ENCODE results near the gene BTAF1.

The BTAF1 gene

DNA sequence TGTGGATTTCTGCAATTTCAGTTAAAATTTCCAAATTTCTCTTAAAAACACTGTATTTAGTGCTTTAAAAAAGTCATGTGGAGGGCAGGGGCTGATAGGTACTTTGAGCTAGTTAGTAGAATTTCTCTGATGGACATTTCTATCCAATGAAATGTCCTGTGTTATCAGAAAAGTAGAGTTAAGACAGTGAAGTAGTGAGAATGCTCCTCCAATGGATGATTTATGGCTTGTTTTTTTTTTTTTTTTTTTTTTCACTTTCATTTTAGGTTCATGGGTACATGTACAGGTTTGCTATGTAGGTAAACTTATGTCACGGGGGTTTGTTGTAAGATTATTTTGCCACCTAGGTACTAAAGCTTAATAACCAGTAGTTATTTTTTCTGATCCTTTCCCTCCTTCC lies 55.0 kb downstream of the BTAF1 start:
- H3K4me1 Mint-ChIP-seq = peaks cover 12% of the 10 kb centered on the region
- H3K9me3 Mint-ChIP-seq = no peaks in the 10 kb centered on the region
- no peaks in the 10 kb centered on the region for H3K27me3 Mint-ChIP-seq
- CTCF ChIA-PET = no interaction called here
- no peak overlapping the region for H3K4me3 Mint-ChIP-seq
- peaks cover 59% of the 10 kb centered on the region for H3K36me3 Mint-ChIP-seq
- DNase-seq = no peak
- H3K27ac Mint-ChIP-seq = no peak overlapping the region

DNA sequence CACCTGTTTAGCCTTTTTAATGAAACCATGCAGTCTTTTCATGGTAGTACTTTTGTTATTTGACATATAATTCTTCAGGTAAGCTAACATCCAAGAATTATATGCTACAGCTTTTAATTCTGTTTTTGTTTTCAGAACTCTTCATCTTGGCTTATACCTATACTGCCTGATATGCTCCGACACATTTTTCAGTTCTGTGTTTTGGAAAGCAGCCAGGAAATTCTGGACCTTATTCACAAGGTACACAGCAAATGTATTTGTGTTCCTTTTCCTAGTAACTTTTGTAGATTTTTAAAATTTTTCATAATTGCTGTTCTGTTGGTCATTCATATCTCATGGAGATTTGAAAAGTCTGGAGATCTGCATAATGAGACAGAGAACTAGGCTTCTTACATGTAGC lies 56.7 kb downstream of the BTAF1 start:
- CTCF ChIA-PET = no interaction called here
- no peak overlapping the region for H3K27ac Mint-ChIP-seq

DNA sequence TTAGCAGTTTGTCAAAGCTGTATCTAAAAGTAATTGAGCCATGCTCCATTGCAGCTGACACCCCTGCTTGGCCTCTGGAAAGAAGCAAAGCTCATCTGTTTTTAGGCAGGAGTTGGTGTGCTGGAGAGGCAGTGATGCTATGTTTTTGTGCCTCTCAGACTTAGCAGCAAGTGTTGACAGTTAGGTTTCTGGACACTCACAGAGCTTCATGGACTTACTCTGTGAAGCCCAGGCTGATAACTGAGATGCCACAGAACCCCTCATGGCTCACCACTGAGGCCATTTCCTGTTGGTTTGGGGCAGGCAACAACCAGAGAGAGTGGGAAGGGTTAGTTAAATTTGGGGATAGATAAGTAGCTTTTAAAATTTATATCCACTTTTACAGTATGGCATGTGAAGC lies 59.8 kb downstream of the BTAF1 start:
- CTCF ChIA-PET = interaction anchor here (0.6 kb wide), 1 partner anchor 44 kb away, joined by 3 read pairs; no protein-coding TSS in a partner anchor
- H3K27ac Mint-ChIP-seq = no peak overlapping the region
- H3K4me3 Mint-ChIP-seq = no peak overlapping the region

More for the DNA sequence above, 56.7 kb downstream of the BTAF1 start:
- no peaks in the 10 kb centered on the region for H3K27me3 Mint-ChIP-seq
- no peak overlapping the region for H3K4me3 Mint-ChIP-seq
- peaks cover 56% of the 10 kb centered on the region for H3K36me3 Mint-ChIP-seq
- peaks cover 11% of the 10 kb centered on the region for H3K4me1 Mint-ChIP-seq
- DNase-seq = no peak
- no peaks in the 10 kb centered on the region for H3K9me3 Mint-ChIP-seq

DNA sequence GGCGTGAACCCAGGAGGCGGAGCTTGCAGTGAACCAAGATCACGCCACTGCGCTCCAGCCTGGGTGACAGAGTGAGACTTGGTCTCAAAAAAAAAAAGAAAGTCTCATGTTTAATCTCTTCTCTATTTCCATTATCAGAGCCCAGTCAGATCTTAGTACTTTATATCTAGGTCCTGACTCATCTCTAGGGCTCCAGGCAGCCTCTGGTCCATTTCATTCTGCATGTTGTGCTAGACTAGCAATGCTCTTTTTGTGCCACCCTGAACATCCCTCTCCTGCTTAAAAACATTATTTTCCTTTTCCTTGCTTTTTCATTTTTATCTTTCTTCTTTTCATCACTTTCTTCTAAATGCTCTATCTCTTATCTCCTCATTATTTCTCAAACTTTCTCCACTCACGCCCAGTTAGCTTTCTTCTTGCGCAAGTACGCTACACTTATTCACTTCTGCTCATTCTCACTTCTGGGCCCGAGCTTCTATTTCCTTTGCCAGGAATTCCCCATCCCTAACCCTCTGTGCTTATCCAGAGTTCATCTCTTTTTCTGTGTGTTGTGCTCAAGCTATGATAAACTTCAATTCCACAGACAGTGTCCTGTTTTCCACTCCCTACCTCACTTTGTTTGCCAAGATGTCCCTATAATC lies 63.9 kb downstream of the BTAF1 start:
- Mint-ChIP-seq H3K27me3 (no peaks in the 10 kb centered on the region), H3K4me1 (peaks cover 13% of the 10 kb centered on the region), H3K9me3 (no peaks in the 10 kb centered on the region), H3K27ac (no peak overlapping the region), H3K36me3 (peaks cover 56% of the 10 kb centered on the region), H3K4me3 (no peak overlapping the region)
- CTCF ChIA-PET = no interaction called here
- DNase-seq = no peak

More for the DNA sequence above, 59.8 kb downstream of the BTAF1 start:
- Mint-ChIP-seq H3K27me3 (no peaks in the 10 kb centered on the region), H3K36me3 (peaks cover 59% of the 10 kb centered on the region), H3K4me1 (peaks cover 13% of the 10 kb centered on the region), H3K9me3 (no peaks in the 10 kb centered on the region)
- no peak for DNase-seq

DNA sequence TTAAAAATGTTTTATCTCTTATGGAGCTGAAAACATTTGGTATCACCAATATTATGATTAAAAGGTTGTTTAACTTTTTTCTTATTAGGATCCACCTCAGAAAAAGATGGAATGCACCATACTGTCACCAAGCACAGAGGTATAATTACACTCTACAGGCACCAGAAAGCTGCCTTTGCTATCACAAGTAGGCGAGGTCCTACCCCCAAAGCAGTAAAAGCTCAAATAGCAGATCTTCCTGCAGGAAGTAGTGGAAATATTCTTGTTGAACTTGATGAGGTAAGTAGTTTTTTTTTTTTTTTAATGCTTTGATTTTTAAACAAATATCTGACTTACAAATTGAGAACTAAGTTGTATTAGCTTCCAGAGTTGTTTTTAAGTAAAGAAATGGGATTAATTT lies 68.5 kb downstream of the BTAF1 start:
- Mint-ChIP-seq H3K27ac (no peak overlapping the region), H3K36me3 (peaks cover 43% of the 10 kb centered on the region), H3K4me3 (no peak overlapping the region), H3K27me3 (no peaks in the 10 kb centered on the region), H3K4me1 (peaks cover 2% of the 10 kb centered on the region), H3K9me3 (no peaks in the 10 kb centered on the region)
- DNase-seq = no peak
- CTCF ChIA-PET = no interaction called here

DNA sequence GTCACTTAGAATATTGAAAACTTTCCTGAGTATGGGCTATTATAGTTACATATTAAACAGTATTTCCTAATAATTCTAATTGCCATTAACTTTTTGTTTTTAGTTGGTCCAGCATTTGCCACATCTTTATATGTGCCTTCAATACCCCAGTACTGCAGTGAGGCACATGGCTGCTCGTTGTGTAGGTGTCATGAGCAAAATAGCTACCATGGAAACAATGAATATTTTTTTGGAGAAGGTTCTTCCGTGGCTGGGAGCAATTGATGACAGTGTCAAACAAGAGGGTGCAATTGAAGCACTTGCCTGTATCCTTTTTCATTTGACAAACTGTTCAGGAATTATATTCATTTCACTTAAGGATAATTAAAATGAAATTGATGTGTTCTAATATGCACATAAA lies 72.7 kb downstream of the BTAF1 start:
- no peak for DNase-seq
- Mint-ChIP-seq H3K4me3 (no peak overlapping the region), H3K4me1 (no peaks in the 10 kb centered on the region), H3K36me3 (peaks cover 58% of the 10 kb centered on the region), H3K9me3 (no peaks in the 10 kb centered on the region), H3K27ac (no peak overlapping the region), H3K27me3 (no peaks in the 10 kb centered on the region)
- CTCF ChIA-PET = no interaction called here

DNA sequence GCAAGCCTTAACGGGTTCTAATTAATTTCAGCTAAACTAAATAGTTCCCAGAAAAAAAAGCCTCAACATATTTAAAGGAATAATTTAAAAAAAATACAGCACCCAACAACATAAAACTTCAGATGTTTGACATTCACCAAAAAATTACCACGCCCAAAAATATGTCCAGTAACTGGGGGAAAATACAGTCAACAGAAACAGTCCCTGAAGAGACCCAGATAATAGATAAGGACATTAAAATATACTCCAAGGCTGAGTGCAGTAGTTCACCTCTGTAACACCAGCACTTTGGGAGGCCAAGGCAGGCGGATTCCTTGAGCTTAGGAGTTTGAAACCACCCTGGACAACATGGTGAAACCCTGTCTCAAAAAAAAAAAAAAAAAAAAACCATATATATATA lies 78.0 kb downstream of the BTAF1 start:
- no peaks in the 10 kb centered on the region for H3K9me3 Mint-ChIP-seq
- no peak for DNase-seq
- no peaks in the 10 kb centered on the region for H3K27me3 Mint-ChIP-seq
- no peaks in the 10 kb centered on the region for H3K4me1 Mint-ChIP-seq
- H3K36me3 Mint-ChIP-seq = peaks cover 71% of the 10 kb centered on the region
- H3K27ac Mint-ChIP-seq = no peak overlapping the region
- CTCF ChIA-PET = no interaction called here
- H3K4me3 Mint-ChIP-seq = no peak overlapping the region

DNA sequence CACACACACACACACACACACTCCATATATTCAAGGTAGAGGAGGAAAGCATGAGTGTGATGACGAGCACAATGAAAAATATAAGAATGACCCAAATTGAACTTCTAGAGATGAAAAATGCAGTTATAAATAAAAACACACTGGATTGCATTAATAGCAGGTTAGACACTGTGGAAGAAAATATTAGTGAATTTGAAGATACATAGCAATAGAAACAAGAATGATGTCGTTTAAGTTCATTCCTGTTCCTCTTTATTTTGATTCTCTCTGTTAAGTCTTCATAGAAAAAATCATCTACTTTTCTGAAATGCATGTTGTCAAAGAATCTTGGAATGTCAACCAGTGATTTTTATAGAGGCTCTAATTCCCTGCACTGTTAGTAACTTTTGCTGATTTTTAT lies 78.4 kb downstream of the BTAF1 start:
- H3K27ac Mint-ChIP-seq = no peak overlapping the region
- CTCF ChIA-PET = no interaction called here
- H3K36me3 Mint-ChIP-seq = peaks cover 69% of the 10 kb centered on the region

DNA sequence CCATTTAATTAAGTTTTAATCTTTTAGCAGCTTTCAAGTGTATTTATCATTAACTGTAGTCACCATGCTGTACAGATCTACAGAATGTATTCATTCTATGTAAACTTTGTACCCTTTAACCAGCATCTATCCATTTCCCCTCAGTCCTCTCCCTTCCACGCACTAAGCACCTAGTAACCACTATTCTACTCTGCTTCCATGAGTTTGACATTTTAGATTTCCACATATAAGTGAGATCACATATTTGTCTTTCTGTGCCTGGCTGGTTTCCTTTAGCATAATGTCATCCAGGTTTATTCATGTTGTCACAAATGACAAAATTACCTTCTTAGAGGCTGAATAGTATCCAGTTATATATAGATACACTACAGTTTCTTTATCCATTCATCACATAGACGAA lies 79.7 kb downstream of the BTAF1 start:
- H3K27ac Mint-ChIP-seq = no peak overlapping the region
- peaks cover 2% of the 10 kb centered on the region for H3K4me1 Mint-ChIP-seq
- CTCF ChIA-PET = no interaction called here
- H3K4me3 Mint-ChIP-seq = no peak overlapping the region
- DNase-seq = no peak
- no peaks in the 10 kb centered on the region for H3K27me3 Mint-ChIP-seq
- H3K9me3 Mint-ChIP-seq = no peaks in the 10 kb centered on the region
- peaks cover 56% of the 10 kb centered on the region for H3K36me3 Mint-ChIP-seq

More for the DNA sequence above, 78.4 kb downstream of the BTAF1 start:
- Mint-ChIP-seq H3K9me3 (no peaks in the 10 kb centered on the region), H3K27me3 (no peaks in the 10 kb centered on the region), H3K4me3 (no peak overlapping the region), H3K4me1 (no peaks in the 10 kb centered on the region)
- DNase-seq = no peak

DNA sequence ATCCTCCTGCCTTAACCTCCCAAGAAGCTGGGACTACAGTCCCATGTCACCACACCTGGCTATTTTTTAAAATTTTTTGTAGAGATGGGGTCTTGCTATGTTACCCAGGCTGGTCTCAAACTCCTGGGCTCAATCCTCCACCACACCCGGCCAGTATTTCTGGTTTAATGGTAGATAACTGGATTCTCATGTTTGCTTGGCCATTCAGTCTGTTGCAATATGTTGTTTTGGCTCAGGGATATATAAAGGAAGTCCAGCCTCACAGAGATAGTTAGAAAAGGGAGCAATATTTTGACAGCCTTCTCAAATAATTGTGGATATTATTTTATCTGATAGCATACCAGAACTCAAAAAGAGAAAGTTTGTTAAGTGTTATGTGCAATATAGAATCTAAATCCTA lies 82.4 kb downstream of the BTAF1 start:
- Mint-ChIP-seq H3K4me1 (peaks cover 9% of the 10 kb centered on the region), H3K36me3 (peaks cover 53% of the 10 kb centered on the region), H3K27ac (no peak overlapping the region), H3K9me3 (no peaks in the 10 kb centered on the region), H3K27me3 (no peaks in the 10 kb centered on the region), H3K4me3 (no peak overlapping the region)
- CTCF ChIA-PET = no interaction called here
- DNase-seq = no peak

DNA sequence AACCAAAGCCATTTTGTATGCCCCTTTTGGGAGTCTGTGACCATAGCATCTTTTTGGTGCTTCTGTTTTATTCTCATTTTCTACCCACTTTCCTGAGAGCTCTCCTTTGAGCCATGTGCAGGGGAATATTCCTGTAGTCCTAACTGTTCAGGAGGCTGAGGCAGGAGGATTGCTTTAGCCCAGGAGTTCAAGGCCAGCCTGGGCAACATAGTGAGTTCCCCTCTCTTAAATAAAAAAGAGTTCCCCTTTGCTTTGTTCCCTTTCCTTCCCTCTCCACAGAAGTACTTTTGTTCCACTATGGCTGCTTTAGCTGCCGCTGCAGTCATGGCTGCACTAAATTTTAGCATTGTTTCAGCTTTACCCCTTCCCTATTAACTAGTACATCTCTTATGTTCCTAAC lies 85.9 kb downstream of the BTAF1 start:
- no peaks in the 10 kb centered on the region for H3K27me3 Mint-ChIP-seq
- peaks cover 51% of the 10 kb centered on the region for H3K36me3 Mint-ChIP-seq
- H3K4me1 Mint-ChIP-seq = peaks cover 12% of the 10 kb centered on the region
- CTCF ChIA-PET = interaction anchor here (0.5 kb wide), 1 partner anchor 966 kb away, joined by 3 read pairs; no protein-coding TSS in a partner anchor
- H3K9me3 Mint-ChIP-seq = no peaks in the 10 kb centered on the region
- H3K27ac Mint-ChIP-seq = no peak overlapping the region
- H3K4me3 Mint-ChIP-seq = no peak overlapping the region
- DNase-seq = no peak

DNA sequence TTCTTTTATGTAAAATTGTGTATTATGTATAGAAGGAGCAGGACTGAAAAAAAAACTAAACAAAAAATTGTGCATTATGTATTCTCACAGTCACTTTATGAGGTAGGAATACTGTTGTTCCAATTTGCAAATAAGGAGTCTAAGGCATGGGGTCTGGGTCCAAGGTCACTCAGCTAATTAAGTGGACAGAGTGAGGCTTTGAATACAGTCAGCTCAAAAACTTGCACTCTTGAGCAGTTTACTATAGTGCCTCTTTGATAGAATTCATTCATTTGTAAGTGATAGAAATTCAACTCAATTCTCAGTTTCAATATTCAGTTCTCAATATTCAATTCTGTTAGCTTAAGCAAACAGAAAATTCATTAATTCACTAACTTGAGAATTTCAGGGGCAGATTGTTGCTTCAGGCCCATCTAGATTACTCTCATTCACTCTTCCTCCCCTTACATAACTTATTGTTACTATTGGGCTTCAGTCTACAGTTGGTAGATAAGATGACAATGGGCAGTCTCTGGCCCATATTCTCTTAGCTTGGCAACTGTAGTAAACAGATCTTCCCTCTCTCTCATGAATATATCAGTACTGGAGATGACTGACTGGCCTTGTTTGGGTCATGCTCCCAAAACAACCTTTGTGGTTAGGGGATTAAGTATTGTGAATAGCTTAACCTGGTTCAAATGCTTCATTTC lies 86.6 kb downstream of the BTAF1 start:
- H3K4me3 Mint-ChIP-seq = no peak overlapping the region
- H3K36me3 Mint-ChIP-seq = peaks cover 49% of the 10 kb centered on the region
- CTCF ChIA-PET = interaction anchor here (0.6 kb wide), 1 partner anchor 967 kb away, joined by 4 read pairs; no protein-coding TSS in a partner anchor
- no peak for DNase-seq
- no peaks in the 10 kb centered on the region for H3K27me3 Mint-ChIP-seq
- H3K27ac Mint-ChIP-seq = no peak overlapping the region
- H3K4me1 Mint-ChIP-seq = peaks cover 12% of the 10 kb centered on the region
- no peaks in the 10 kb centered on the region for H3K9me3 Mint-ChIP-seq

DNA sequence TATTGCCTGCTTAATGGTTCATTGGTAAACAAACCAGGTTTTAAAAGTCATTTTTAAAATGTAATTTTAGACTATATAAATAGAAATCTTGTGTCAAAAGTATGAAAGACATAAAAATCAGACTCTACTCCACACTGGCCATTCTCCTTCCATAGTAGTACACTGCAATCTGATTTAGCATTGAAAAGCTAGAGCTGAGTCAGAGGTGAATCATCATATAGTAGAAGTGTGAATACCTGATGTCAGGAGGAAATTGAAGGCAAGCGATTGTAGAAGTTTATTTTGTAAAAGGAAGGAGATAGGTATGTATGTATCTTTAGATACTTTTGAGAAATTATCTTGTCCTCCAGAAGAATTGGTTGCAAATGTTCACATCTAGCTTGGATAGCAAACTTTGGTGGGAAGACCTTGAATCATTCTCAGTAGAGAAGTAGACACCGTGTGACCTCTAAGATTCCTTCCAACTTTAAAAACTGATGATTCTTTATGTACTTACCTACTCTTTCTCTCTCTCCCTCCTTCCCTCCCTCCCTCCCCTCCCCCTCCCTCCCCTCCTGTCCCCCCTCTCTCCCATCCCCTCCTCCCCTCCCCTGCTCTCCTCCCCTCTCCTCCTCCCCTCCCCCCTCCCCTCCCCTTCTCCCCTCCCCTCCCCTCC lies 88.1 kb downstream of the BTAF1 start:
- Mint-ChIP-seq H3K36me3 (peaks cover 48% of the 10 kb centered on the region), H3K27ac (no peak overlapping the region)
- DNase-seq = no peak

DNA sequence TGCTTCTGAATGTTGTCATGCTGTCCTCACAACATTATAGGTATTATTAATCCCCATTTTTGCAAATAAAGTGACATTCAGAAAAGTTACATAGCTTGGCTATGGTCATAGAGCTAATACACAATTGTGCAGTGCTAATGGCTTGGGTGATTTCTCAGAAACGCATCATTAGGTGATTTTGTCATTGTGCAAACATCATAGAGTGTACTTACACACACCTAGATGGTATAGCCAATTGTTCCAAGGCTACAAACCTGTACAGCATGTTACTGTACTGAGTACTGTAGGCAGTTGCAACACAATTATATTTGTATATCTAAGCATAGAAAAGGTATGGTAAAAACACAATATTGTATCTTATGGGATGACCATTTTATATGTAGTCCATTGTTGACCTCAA lies 91.0 kb downstream of the BTAF1 start:
- no peak for DNase-seq
- no peak overlapping the region for H3K4me3 Mint-ChIP-seq
- H3K4me1 Mint-ChIP-seq = peaks cover 3% of the 10 kb centered on the region
- peaks cover 57% of the 10 kb centered on the region for H3K36me3 Mint-ChIP-seq
- H3K9me3 Mint-ChIP-seq = no peaks in the 10 kb centered on the region
- CTCF ChIA-PET = no interaction called here
- H3K27me3 Mint-ChIP-seq = no peaks in the 10 kb centered on the region
- no peak overlapping the region for H3K27ac Mint-ChIP-seq

More for the DNA sequence above, 88.1 kb downstream of the BTAF1 start:
- CTCF ChIA-PET = no interaction called here
- Mint-ChIP-seq H3K4me3 (no peak overlapping the region), H3K27me3 (no peaks in the 10 kb centered on the region), H3K4me1 (peaks cover 12% of the 10 kb centered on the region), H3K9me3 (no peaks in the 10 kb centered on the region)

DNA sequence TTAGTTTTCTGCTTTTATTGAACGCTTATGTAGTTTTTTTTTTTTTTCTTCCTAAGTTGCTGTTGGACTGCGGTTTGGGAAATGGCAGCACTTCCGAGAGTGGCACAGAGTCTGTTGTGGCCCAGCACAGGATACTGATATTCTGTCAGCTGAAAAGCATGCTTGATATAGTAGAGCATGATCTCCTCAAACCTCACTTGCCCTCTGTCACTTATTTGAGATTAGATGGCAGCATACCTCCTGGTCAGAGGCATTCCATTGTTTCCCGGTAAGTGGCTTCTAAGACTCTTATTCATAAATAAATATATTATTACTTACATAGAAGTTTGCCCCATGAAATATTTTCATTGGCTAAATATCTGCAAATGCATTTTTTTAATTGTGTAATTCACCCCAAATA lies 101.1 kb downstream of the BTAF1 start:
- H3K4me3 Mint-ChIP-seq = no peak overlapping the region
- CTCF ChIA-PET = no interaction called here
- H3K4me1 Mint-ChIP-seq = no peaks in the 10 kb centered on the region
- H3K9me3 Mint-ChIP-seq = no peaks in the 10 kb centered on the region
- no peak overlapping the region for H3K27ac Mint-ChIP-seq
- H3K36me3 Mint-ChIP-seq = peaks cover 48% of the 10 kb centered on the region
- no peak for DNase-seq
- H3K27me3 Mint-ChIP-seq = no peaks in the 10 kb centered on the region

Measured in activated naive CD4-positive, alpha-beta T cell treated with anti-CD3 and anti-CD28 coated beads, Interleukin-2, amount 10 ng/mL, durations not matched to agents 7 days and 5 days (primary cell).